SK-N-SH treated with all-trans-retinoic acid at 6 μM for 48 hours (cell line): ENCODE measurements around the gene MTFR2.

Experiments used
- ESRRG ChIP-seq: fragments of 250-450 bp; sonication (Bioruptor Pico); IDR thresholded peaks from 2 replicates; pipeline ENCODE4 v1.6.1; 2021; ENCODE audit warnings: mild to moderate bottlenecking
- PPARA ChIP-seq: fragments of 250-450 bp; sonication (Bioruptor Pico); IDR thresholded peaks from 2 replicates; pipeline ENCODE4 v1.5.0; 2020; ENCODE audit warnings: mild to moderate bottlenecking, borderline replicate concordance

DNA sequence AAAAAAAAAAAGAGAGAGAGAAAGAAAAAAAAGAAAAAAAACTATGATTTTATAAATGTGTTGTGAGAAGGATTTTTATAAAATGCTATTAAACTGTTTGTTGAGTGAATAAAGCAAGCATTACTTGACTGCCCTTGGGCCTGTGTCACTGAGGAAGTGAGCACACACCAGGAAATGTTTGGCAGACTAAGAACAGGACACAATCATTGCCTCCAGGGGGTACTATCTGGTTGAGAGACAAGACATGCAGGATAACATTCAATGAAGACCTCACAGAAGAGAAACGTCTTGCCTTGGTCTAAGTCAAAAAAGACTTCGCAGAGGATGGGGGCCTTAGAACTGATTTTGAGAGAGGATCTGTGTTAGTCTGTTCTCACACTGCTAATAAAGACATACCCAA, 40.6 kb downstream of the MTFR2 start:
- TF ChIP-seq PPARA (CRISPR knock-in tag) (no peak), ESRRG (CRISPR knock-in tag) (no peak)
